ENCODE data around the gene OR10K2. TPM values are rescaled to one million over a fixed set of nuclear protein-coding genes. Genes with fewer than 3 reads are reported as not detected.

The OR10K2 gene
- polyA plus RNA-seq, 10 donors: not detected

GRCh38 chr1:158371188-158371953 is 54.7 kb downstream of the OR10K2 start:
- DNase-seq: no peak

Other genes starting within 250 kb of the OR10K2 start
- 1 to 10 TPM in 9 of 10 donors, under 1 TPM in 1; 0.75 to 2.0 (median 1.6) TPM for gene CD1D, start 245.3 kb downstream of the OR10K2 start, polyA plus RNA-seq (ENCODE audit: insufficient read length in 10 of 10)
- under 1 TPM in 2 of 10 donors, not detected in 8; 0.08 to 0.16 TPM for gene CD1A, start 171.8 kb downstream of the OR10K2 start, polyA plus RNA-seq (ENCODE audit: insufficient read length in 10 of 10)
- 1 to 10 TPM in 7 of 10 donors, under 1 TPM in 3; 0.47 to 1.6 (median 1.2) TPM for gene CD1C, start 136.3 kb downstream of the OR10K2 start, polyA plus RNA-seq (ENCODE audit: insufficient read length in 10 of 10)
- under 1 TPM in 1 of 10 donors, not detected in 9; 0.12 TPM for gene CD1B, start 94.7 kb downstream of the OR10K2 start, polyA plus RNA-seq (ENCODE audit: insufficient read length in 10 of 10)
- under 1 TPM in 5 of 10 donors, not detected in 5; 0.23 to 0.63 (median 0.33) TPM for gene CD1E, start 72.3 kb downstream of the OR10K2 start, polyA plus RNA-seq (ENCODE audit: insufficient read length in 10 of 10)
- not detected for gene OR10T2, start 26.8 kb downstream of the OR10K2 start, polyA plus RNA-seq (ENCODE audit: insufficient read length in 10 of 10)
- gene OR10K1, start 35.6 kb upstream of the OR10K2 start, polyA plus RNA-seq (ENCODE audit: insufficient read length in 10 of 10): not detected
- gene OR10R2, start 46.0 kb upstream of the OR10K2 start, polyA plus RNA-seq (ENCODE audit: insufficient read length in 10 of 10): not detected
- not detected for gene OR6Y1, start 128.2 kb upstream of the OR10K2 start, polyA plus RNA-seq (ENCODE audit: insufficient read length in 10 of 10)
- not detected for gene OR6P1, start 144.3 kb upstream of the OR10K2 start, polyA plus RNA-seq (ENCODE audit: insufficient read length in 10 of 10)
- not detected for gene OR10X1, start 153.7 kb upstream of the OR10K2 start, polyA plus RNA-seq (ENCODE audit: insufficient read length in 10 of 10)
- gene OR10Z1, start 179.0 kb upstream of the OR10K2 start, polyA plus RNA-seq (ENCODE audit: insufficient read length in 10 of 10): under 1 TPM in 9 of 10 donors, not detected in 1; 0.04 to 0.12 (median 0.07) TPM